Measurements from ENCODE around the gene FNTB. TPM values are rescaled to one million over a fixed set of nuclear protein-coding genes. Genes with fewer than 3 reads are reported as not detected.

FNTB gene
- total and polyA plus RNA-seq, 2 experiments from 2014 or later: 18.1 to 24.3 TPM

GRCh38 chr14:64953310-64953654 is 33.4 kb upstream of the FNTB start:
- DNase-seq (ENCODE audit: low spot score): no peak
- H3K79me2 ChIP-seq: no peaks in the 10 kb centered on the region
- TF ChIP-seq EZH2phosphoT487 (IDR thresholded peaks at IDR 0.05; ENCODE audit: low read depth, severe bottlenecking, unreplicated experiment) (no peak), EZH2 (IDR thresholded peaks at IDR 0.05; ENCODE audit: borderline replicate concordance) (no peak)
- TF ChIP-seq, protein P1, sequence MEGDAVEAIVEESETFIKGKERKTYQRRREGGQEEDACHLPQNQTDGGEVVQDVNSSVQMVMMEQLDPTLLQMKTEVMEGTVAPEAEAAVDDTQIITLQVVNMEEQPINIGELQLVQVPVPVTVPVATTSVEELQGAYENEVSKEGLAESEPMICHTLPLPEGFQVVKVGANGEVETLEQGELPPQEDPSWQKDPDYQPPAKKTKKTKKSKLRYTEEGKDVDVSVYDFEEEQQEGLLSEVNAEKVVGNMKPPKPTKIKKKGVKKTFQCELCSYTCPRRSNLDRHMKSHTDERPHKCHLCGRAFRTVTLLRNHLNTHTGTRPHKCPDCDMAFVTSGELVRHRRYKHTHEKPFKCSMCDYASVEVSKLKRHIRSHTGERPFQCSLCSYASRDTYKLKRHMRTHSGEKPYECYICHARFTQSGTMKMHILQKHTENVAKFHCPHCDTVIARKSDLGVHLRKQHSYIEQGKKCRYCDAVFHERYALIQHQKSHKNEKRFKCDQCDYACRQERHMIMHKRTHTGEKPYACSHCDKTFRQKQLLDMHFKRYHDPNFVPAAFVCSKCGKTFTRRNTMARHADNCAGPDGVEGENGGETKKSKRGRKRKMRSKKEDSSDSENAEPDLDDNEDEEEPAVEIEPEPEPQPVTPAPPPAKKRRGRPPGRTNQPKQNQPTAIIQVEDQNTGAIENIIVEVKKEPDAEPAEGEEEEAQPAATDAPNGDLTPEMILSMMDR (IDR thresholded peaks at IDR 0.05; ENCODE audit: poor library complexity): no peak
- no peak overlapping the region for H3K4me2 ChIP-seq
- WGBS (ENCODE audit: low lambda C conversion rate, missing lambda C conversion rate): 99% methylated on average over 8 of the region's 8 CpGs
- no peaks in the 10 kb centered on the region for H3K27me3 ChIP-seq
- H3K36me3 ChIP-seq (replicated peaks; ENCODE audit: insufficient read depth, low read depth): no peaks in the 10 kb centered on the region
- no peaks in the 10 kb centered on the region for H3K9me3 ChIP-seq (ENCODE audit: low read depth)
- no peaks in the 10 kb centered on the region for H3K4me1 ChIP-seq (ENCODE audit: insufficient read depth)
- no peaks in the 10 kb centered on the region for H3K9me2 ChIP-seq (replicated peaks; ENCODE audit: insufficient read depth)
- H3K27ac ChIP-seq: no peak overlapping the region
- H3K4me3 ChIP-seq: no peak overlapping the region
- H2AFZ ChIP-seq: no peak overlapping the region
- H4K20me1 ChIP-seq (ENCODE audit: insufficient read depth, poor library complexity, severe bottlenecking): no peaks in the 10 kb centered on the region

DNA sequence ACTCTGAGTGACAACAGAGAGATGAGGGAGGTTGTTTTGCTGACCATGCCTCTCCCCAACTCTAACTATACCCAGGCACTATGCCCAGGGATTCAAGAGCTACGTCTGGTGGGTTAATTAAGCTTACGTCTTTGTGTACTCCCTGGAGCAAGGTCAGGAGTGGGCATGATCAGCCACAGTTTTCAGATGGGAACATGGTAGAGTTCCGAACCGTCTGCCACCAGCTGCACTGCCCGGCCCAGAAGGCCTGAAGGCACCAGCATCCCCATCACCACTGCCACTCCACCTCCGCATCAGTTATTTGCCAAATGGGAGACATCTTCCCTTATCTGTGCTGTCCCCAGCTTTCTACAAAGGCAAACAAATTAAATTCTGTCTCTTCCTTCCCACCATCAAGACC is 33.0 kb upstream of the FNTB start:
- no peaks in the 10 kb centered on the region for H3K4me1 ChIP-seq (ENCODE audit: insufficient read depth)
- H3K4me2 ChIP-seq: no peak overlapping the region
- no peak overlapping the region for H3K27ac ChIP-seq
- H3K9me3 ChIP-seq (ENCODE audit: low read depth): no peaks in the 10 kb centered on the region
- no peaks in the 10 kb centered on the region for H3K9me2 ChIP-seq (replicated peaks; ENCODE audit: insufficient read depth)
- no peaks in the 10 kb centered on the region for H3K79me2 ChIP-seq
- no peak overlapping the region for H2AFZ ChIP-seq
- WGBS (ENCODE audit: low lambda C conversion rate, missing lambda C conversion rate): 100% methylated on average over 6 of the region's 6 CpGs
- DNase-seq (ENCODE audit: low spot score): no peak
- TF ChIP-seq EZH2phosphoT487 (IDR thresholded peaks at IDR 0.05; ENCODE audit: low read depth, severe bottlenecking, unreplicated experiment): no peak
- TF ChIP-seq, protein P1 (IDR thresholded peaks at IDR 0.05; ENCODE audit: poor library complexity): no peak
- TF ChIP-seq EZH2 (IDR thresholded peaks at IDR 0.05; ENCODE audit: borderline replicate concordance): no peak
- no peaks in the 10 kb centered on the region for H4K20me1 ChIP-seq (ENCODE audit: insufficient read depth, poor library complexity, severe bottlenecking)
- no peaks in the 10 kb centered on the region for H3K27me3 ChIP-seq
- H3K36me3 ChIP-seq (replicated peaks; ENCODE audit: insufficient read depth, low read depth): no peaks in the 10 kb centered on the region
- no peak overlapping the region for H3K4me3 ChIP-seq

DNA sequence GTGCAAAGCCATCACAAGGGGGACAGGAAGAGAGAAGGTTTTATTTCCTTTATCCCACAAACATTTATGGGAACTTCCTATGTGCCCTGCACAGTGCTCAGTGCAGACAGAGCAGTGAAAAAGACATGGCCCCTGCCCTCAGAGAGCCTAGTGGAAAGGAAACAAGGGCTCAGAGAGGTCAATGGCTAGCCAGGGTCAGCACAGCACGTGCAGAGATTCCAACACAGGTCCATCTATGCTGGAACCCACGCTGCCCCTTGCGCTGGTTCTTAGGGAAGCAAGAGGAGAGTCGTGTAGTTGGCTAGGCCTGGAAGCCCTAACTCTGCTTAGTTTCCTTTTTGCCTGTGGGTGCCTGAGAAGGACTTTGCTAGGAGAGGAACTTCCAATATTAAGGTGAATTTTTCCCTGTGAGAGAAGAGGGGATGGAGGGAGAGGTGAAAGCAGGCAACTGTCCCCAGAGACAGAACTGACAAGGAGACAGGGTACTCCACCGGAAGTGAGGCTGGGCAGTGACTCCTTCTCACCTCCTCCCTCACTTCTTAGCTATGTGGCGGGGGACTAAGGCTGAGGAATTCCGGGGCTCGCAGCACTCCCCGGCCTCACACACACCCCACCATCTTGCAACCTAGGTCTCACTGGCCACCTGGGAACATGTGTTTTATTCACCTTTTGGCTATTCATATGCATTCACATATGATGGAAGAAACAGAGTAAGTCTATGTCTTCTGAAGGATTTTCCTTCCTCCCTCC is 32.0 kb upstream of the FNTB start:
- TF ChIP-seq, protein P1 (IDR thresholded peaks at IDR 0.05; ENCODE audit: poor library complexity): no peak
- TF ChIP-seq EZH2phosphoT487 (IDR thresholded peaks at IDR 0.05; ENCODE audit: low read depth, severe bottlenecking, unreplicated experiment) (no peak), EZH2 (IDR thresholded peaks at IDR 0.05; ENCODE audit: borderline replicate concordance) (no peak)
- WGBS (ENCODE audit: low lambda C conversion rate, missing lambda C conversion rate): 94% methylated on average over 9 of the region's 9 CpGs
- H3K4me2 ChIP-seq: no peak overlapping the region

More for the DNA sequence above, 32.0 kb upstream of the FNTB start:
- Histone ChIP-seq H3K27me3 (no peaks in the 10 kb centered on the region), H3K36me3 (replicated peaks; ENCODE audit: insufficient read depth, low read depth) (no peaks in the 10 kb centered on the region), H3K4me3 (no peak overlapping the region), H3K9me2 (replicated peaks; ENCODE audit: insufficient read depth) (no peaks in the 10 kb centered on the region), H3K27ac (peak overlapping the region; percentile 16), H3K79me2 (peaks cover 3% of the 10 kb centered on the region), H4K20me1 (ENCODE audit: insufficient read depth, poor library complexity, severe bottlenecking) (no peaks in the 10 kb centered on the region), H2AFZ (no peak overlapping the region), H3K4me1 (ENCODE audit: insufficient read depth) (no peaks in the 10 kb centered on the region), H3K9me3 (ENCODE audit: low read depth) (no peaks in the 10 kb centered on the region)
- no peak for DNase-seq (ENCODE audit: low spot score)

Data from hepatocyte (in vitro differentiated cells).